Cardiac muscle cell (in vitro differentiated cells and primary cell): ENCODE data around the gene POU6F2. TPM values are rescaled to one million over a fixed set of nuclear protein-coding genes. Genes with fewer than 3 reads are reported as not detected.

Source experiments
- DNase-seq, 2 donors: peaks; one replicate each; pipeline versions ENCODE4 v3.0.0 to v3.0.0-alpha.2; 2010 to 2017; ENCODE audit warnings: low read depth in 1 of 2, low spot score in 1 of 2
- H3K27ac ChIP-seq: fragments of 200-600 bp; sonication (generic); 2 replicates; pipeline ENCODE4 v1.5.1; 2016
- H3K27me3 ChIP-seq: fragments of 200-600 bp; sonication (generic); 2 replicates; pipeline ENCODE4 v1.6.0; 2016; ENCODE audit warnings: control low read depth
- H3K36me3 ChIP-seq: fragments of 200-600 bp; sonication (generic); 2 replicates; pipeline ENCODE4 v1.5.1; 2016; ENCODE audit warnings: control low read depth
- H3K4me1 ChIP-seq: fragments of 200-600 bp; sonication (generic); 2 replicates; pipeline ENCODE4 v1.8.1; 2017; ENCODE audit warnings: low read depth, mild to moderate bottlenecking, mixed run types
- H3K4me3 ChIP-seq: fragments of 200-600 bp; sonication (generic); 2 replicates; pipeline ENCODE4 v1.5.1; 2016; ENCODE audit warnings: mild to moderate bottlenecking
- H3K9me3 ChIP-seq: fragments of 200-600 bp; sonication (generic); 2 replicates; pipeline ENCODE4 v1.5.1; 2017; ENCODE audit warnings: low read depth, mild to moderate bottlenecking, control low read depth
- CTCF ChIP-seq: IDR thresholded peaks from 2 replicates; pipeline ENCODE4 v1.5.1; 2012; ENCODE audit warnings: low read depth, mild to moderate bottlenecking, low read length
- polyA plus RNA-seq: library from polyadenylated mRNA; unstranded; fragments of >200 nt; fragmentation: Nextera tagmentation; extraction: Ambion mirVana; gene quantifications from 2 replicates; pipeline ENCODE4 v1.2.1, GENCODE V29; 2016
- total RNA-seq: library from RNA; depleted of rRNA; stranded (reverse); fragments of >200 nt; gene quantifications from 2 replicates; pipeline ENCODE4 v1.2.3, GENCODE V29; 2016

Gene POU6F2
- total and polyA plus RNA-seq, 2 experiments from 2014 or later: 1.7 to 3.6 TPM

- TF ChIP-seq CTCF: no peak
- no peak for DNase-seq
- no peaks in the 10 kb centered on the region for H3K27me3 ChIP-seq
- H3K36me3 ChIP-seq: no peaks in the 10 kb centered on the region
- no peaks in the 10 kb centered on the region for H3K9me3 ChIP-seq
- H3K4me3 ChIP-seq: no peak overlapping the region
- peaks cover 26% of the 10 kb centered on the region for H3K4me1 ChIP-seq
- H3K27ac ChIP-seq: no peak overlapping the region
Measured at GRCh38 chr7:39084349-39084748, 106.6 kb downstream of the POU6F2 start.

DNA sequence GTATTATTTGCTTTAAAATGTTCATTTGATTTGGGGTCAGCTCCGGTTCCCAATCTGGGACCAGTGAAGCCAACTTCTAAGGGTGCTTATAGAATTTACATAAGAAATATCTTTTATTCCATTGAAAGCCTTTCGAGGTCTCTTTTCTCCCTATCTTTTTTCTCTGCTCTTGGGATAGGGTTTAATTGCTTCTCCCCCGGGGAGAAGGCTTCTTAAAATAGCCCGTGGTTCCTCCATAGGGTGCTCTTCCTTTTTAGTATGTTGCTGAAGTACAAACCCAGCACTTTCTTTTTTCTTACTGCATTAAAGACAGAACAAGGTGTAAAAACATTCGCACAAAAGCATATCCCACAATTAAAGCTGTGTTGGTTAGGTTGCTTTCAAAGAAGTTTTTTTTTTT, 107.5 kb downstream of the POU6F2 start:
- H3K27ac ChIP-seq: no peak overlapping the region
- peak overlapping the region; percentile 18 for H3K4me3 ChIP-seq
- H3K36me3 ChIP-seq: no peaks in the 10 kb centered on the region
- H3K4me1 ChIP-seq: peaks cover 26% of the 10 kb centered on the region
- H3K9me3 ChIP-seq: no peaks in the 10 kb centered on the region
- no peaks in the 10 kb centered on the region for H3K27me3 ChIP-seq
- TF ChIP-seq CTCF: no peak
- no peak for DNase-seq

- peak overlapping the region; percentile 18 for H3K4me3 ChIP-seq
- no peaks in the 10 kb centered on the region for H3K27me3 ChIP-seq
- H3K36me3 ChIP-seq: no peaks in the 10 kb centered on the region
- peak; percentile 7 to 67 for DNase-seq
- H3K9me3 ChIP-seq: no peaks in the 10 kb centered on the region
- H3K4me1 ChIP-seq: peaks cover 26% of the 10 kb centered on the region
- no peak for TF ChIP-seq CTCF
- H3K27ac ChIP-seq: no peak overlapping the region
Measured at GRCh38 chr7:39085590-39086049, 107.9 kb downstream of the POU6F2 start.

DNA sequence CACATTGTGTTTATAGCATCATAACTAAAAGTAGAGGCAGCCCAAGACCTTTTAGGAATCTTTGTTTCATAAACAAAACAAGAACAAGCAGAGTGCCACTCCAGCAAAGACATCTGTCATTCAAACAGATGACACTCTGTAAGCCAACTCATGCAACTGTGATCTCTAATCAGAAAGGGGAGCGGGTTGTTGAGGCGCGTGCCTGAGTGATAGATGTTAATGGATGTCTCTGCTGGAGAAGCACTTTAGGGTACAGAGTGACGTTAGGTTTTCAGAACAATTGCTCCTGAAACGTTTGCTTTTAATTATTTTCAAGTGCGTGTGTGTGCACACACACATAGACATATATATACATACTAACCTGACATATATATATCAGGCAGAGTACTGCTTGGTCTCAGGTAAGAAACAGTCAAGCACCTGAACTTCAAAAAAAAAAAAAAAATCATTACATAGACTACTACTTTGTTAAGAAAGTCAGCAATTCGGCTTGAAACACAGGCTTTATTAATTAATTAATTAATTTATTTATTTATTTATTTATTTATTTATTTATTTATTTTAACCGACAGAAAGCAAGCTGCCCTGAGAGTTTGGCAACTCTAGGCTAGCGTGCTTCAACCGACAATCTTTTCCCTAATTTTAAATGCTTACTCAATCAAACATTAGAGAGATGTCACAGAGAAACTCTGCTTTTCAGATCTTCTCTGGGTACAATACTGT, 109.1 kb downstream of the POU6F2 start:
- Histone ChIP-seq H3K9me3 (no peaks in the 10 kb centered on the region), H3K36me3 (no peaks in the 10 kb centered on the region), H3K4me1 (peaks cover 26% of the 10 kb centered on the region), H3K27ac (no peak overlapping the region), H3K27me3 (no peaks in the 10 kb centered on the region), H3K4me3 (no peak overlapping the region)
- no peak for TF ChIP-seq CTCF
- DNase-seq: no peak

- no peaks in the 10 kb centered on the region for H3K27me3 ChIP-seq
- no peak for DNase-seq
- H3K36me3 ChIP-seq: no peaks in the 10 kb centered on the region
- H3K9me3 ChIP-seq: no peaks in the 10 kb centered on the region
- no peak overlapping the region for H3K27ac ChIP-seq
- TF ChIP-seq CTCF: no peak
- peaks cover 17% of the 10 kb centered on the region for H3K4me1 ChIP-seq
- H3K4me3 ChIP-seq: no peak overlapping the region
Measured at GRCh38 chr7:39088730-39089593, 111.3 kb downstream of the POU6F2 start.
